Measurements from ENCODE around the gene NAA15.
"Not testable (repeated sequence)": the region's sequence is repeated elsewhere in the genome, so short reads cannot be mapped to it uniquely, and the experiment has no call there.

The NAA15 gene

GRCh38 chr4:139297001-139297410 is 4.3 kb upstream of the NAA15 start:
- DNase-seq (ENCODE audit: low read depth, low spot score) = no peak

GRCh38 chr4:139299536-139299935 is 1.8 kb upstream of the NAA15 start:
- no peak for DNase-seq (ENCODE audit: low read depth, low spot score)

- no peak for DNase-seq (ENCODE audit: low read depth, low spot score)
These were observed 733 bp upstream of the NAA15 start for GRCh38 chr4:139300431-139301112.

GRCh38 chr4:139301821-139302611 is 711 bp downstream of the NAA15 start, which contains the start of gene NDUFC1:
Gene NDUFC1 (minus strand): TSS chr4:139302477. CDS start chr4:139295798, 6,679 bp downstream.
- DNase-seq (ENCODE audit: low read depth, low spot score) = no peak

- DNase-seq (ENCODE audit: low read depth, low spot score) = no peak
These were observed 3.6 kb downstream of the NAA15 start for GRCh38 chr4:139304920-139305319.

GRCh38 chr4:139311909-139312308 is 10.6 kb downstream of the NAA15 start:
- no peak for DNase-seq (ENCODE audit: low read depth, low spot score)

- DNase-seq (ENCODE audit: low read depth, low spot score) = no peak
These were observed 11.4 kb downstream of the NAA15 start for GRCh38 chr4:139312552-139313332.

GRCh38 chr4:139313414-139313813 is 12.1 kb downstream of the NAA15 start:
- not testable (repeated sequence) for DNase-seq (ENCODE audit: low read depth, low spot score)

GRCh38 chr4:139314047-139314800 is 12.9 kb downstream of the NAA15 start:
- no peak for DNase-seq (ENCODE audit: low read depth, low spot score)

GRCh38 chr4:139315221-139315675 is 13.9 kb downstream of the NAA15 start:
- no peak for DNase-seq (ENCODE audit: low read depth, low spot score)

GRCh38 chr4:139316733-139317132 is 15.4 kb downstream of the NAA15 start:
- DNase-seq (ENCODE audit: low read depth, low spot score) = no peak

- no peak for DNase-seq (ENCODE audit: low read depth, low spot score)
These were observed 16.3 kb downstream of the NAA15 start for GRCh38 chr4:139317635-139318034.

- no peak for DNase-seq (ENCODE audit: low read depth, low spot score)
These were observed 18.3 kb downstream of the NAA15 start for GRCh38 chr4:139319571-139319970.

GRCh38 chr4:139322070-139322469 is 20.8 kb downstream of the NAA15 start:
- DNase-seq (ENCODE audit: low read depth, low spot score) = not testable (repeated sequence)

GRCh38 chr4:139322541-139322940 is 21.2 kb downstream of the NAA15 start:
- DNase-seq (ENCODE audit: low read depth, low spot score) = not testable (repeated sequence)

- DNase-seq (ENCODE audit: low read depth, low spot score) = no peak
These were observed 23.3 kb downstream of the NAA15 start for GRCh38 chr4:139324620-139325019.

- no peak for DNase-seq (ENCODE audit: low read depth, low spot score)
These were observed 28.4 kb downstream of the NAA15 start for GRCh38 chr4:139329665-139330200.

- DNase-seq (ENCODE audit: low read depth, low spot score) = no peak
These were observed 29.0 kb downstream of the NAA15 start for GRCh38 chr4:139330283-139330682.

- DNase-seq (ENCODE audit: low read depth, low spot score) = no peak
These were observed 29.9 kb downstream of the NAA15 start for GRCh38 chr4:139331185-139331584.

GRCh38 chr4:139333046-139333445 is 31.7 kb downstream of the NAA15 start:
- no peak for DNase-seq (ENCODE audit: low read depth, low spot score)

- no peak for DNase-seq (ENCODE audit: low read depth, low spot score)
These were observed 36.3 kb downstream of the NAA15 start for GRCh38 chr4:139337612-139338011.
